ENCODE measurements around the gene MRM1.

MRM1 gene

GRCh38 chr17:36632916-36633771 is 31.8 kb downstream of the MRM1 start:
- no peak for DNase-seq

GRCh38 chr17:36640346-36640745 is 39.0 kb downstream of the MRM1 start:
- DNase-seq: no peak

GRCh38 chr17:36640836-36641235 is 39.5 kb downstream of the MRM1 start:
- DNase-seq: no peak

- no peak for DNase-seq
Observed at GRCh38 chr17:36641331-36641876, 40.0 kb downstream of the MRM1 start.

- DNase-seq: no peak
Observed at GRCh38 chr17:36641877-36642845, 40.8 kb downstream of the MRM1 start.

GRCh38 chr17:36643086-36643685 is 41.8 kb downstream of the MRM1 start:
- no peak for DNase-seq

GRCh38 chr17:36645422-36645821 is 44.0 kb downstream of the MRM1 start:
- no peak for DNase-seq

GRCh38 chr17:36647636-36648035 is 46.3 kb downstream of the MRM1 start:
- no peak for DNase-seq

GRCh38 chr17:36650096-36650775 is 48.9 kb downstream of the MRM1 start:
- peak; percentile 23 for DNase-seq

GRCh38 chr17:36653374-36653773 is 52.0 kb downstream of the MRM1 start:
- DNase-seq: no peak

- no peak for DNase-seq
Observed at GRCh38 chr17:36653856-36654255, 52.5 kb downstream of the MRM1 start.

GRCh38 chr17:36655726-36656125 is 54.3 kb downstream of the MRM1 start:
- DNase-seq: no peak

GRCh38 chr17:36657390-36657762 is 56.0 kb downstream of the MRM1 start:
- no peak for DNase-seq

GRCh38 chr17:36657763-36658490 is 56.5 kb downstream of the MRM1 start:
- DNase-seq: peak; percentile 6

Measured in NCI-H2171 treated with DMSO at 0.1 percent for 48 hours (cell line).